Measurements from ENCODE around the gene FOSB. TPM values are rescaled to one million over a fixed set of nuclear protein-coding genes. Genes with fewer than 3 reads are reported as not detected.
A peak's percentile ranks its signal among the peaks of the same experiment; 100 is the strongest.

The FOSB gene
- total RNA-seq, 1 donor from 2014 or later, result 13.3 TPM

DNA sequence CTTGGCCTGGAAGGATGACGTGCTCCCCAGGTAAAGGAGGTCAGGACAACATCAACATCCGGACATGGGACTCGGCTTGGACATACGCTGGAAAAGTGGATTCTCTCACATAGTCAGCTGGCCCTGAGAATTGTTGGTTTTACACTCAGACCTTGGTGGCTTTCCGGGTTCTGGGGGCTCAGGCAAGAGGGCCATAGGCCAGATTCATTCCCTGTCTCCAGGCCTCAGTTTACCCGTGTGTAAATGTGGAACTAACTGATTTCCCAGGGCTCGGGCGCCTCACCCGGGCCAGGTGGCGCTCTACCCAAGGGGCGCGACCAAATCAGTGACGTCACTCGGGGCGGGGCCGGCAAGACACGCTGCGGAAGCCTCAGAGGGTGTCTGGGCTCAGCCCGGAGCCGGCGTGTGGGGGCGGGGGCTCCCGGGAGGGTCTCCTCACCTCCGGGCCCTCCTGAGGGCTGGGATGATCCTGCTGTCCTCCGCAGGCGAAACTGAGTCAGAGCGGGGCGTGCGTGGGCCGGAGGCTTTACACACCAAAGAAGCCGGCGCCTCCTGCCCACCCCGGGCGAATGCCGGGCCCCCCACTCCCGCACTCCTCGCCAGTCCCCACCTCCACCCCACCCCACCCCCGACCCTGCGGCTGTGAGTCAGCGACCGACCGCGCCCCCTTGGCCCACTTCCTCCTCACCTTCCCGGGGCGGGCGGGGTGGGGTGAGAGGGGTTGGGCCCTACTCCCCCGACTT, 38.6 kb downstream of the FOSB start:
- Histone ChIP-seq H3K27me3 (ENCODE audit: insufficient read depth, low read length) (no peaks in the 10 kb centered on the region), H3K4me3 (ENCODE audit: insufficient read depth, low read depth, low read length) (peak overlapping the region; percentile 99), H3K9me3 (ENCODE audit: insufficient read depth, low read depth, low read length) (no peaks in the 10 kb centered on the region), H4K20me1 (ENCODE audit: insufficient read depth, low read length) (peaks cover 24% of the 10 kb centered on the region), H3K4me1 (ENCODE audit: insufficient read depth, low read length) (peaks cover 23% of the 10 kb centered on the region), H2AFZ (ENCODE audit: low read depth, low read length) (peak overlapping the region; percentile 60), H3K79me2 (ENCODE audit: insufficient read depth, low read length) (peaks cover 45% of the 10 kb centered on the region), H3K9ac (ENCODE audit: low read length) (peak overlapping the region; percentile 92), H3K27ac (ENCODE audit: low read depth, low read length) (peak overlapping the region; percentile 87), H3K36me3 (ENCODE audit: insufficient read depth, low read length) (peaks cover 6% of the 10 kb centered on the region), H3K4me2 (ENCODE audit: low read length) (peak overlapping the region; percentile 100)
- Mint-ChIP-seq H3K36me3 (ENCODE audit: low read depth, unreplicated experiment) (peaks cover 6% of the 10 kb centered on the region), H3K4me3 (ENCODE audit: unreplicated experiment) (peak overlapping the region; percentile 93), H3K4me1 (ENCODE audit: low read depth, unreplicated experiment) (peaks cover 6% of the 10 kb centered on the region), H3K27me3 (ENCODE audit: low read depth, unreplicated experiment) (no peaks in the 10 kb centered on the region), H3K27ac (ENCODE audit: unreplicated experiment) (peak overlapping the region; percentile 91), H3K9me3 (ENCODE audit: unreplicated experiment) (no peaks in the 10 kb centered on the region)
- FAIRE-seq (no peak), DNase-seq (ENCODE audit: low read depth) (peak; percentile 81)
- no peak for TF ChIP-seq EZH2 (IDR thresholded peaks at IDR 0.05; ENCODE audit: insufficient read depth, low read length)
- TF ChIP-seq, protein P1, sequence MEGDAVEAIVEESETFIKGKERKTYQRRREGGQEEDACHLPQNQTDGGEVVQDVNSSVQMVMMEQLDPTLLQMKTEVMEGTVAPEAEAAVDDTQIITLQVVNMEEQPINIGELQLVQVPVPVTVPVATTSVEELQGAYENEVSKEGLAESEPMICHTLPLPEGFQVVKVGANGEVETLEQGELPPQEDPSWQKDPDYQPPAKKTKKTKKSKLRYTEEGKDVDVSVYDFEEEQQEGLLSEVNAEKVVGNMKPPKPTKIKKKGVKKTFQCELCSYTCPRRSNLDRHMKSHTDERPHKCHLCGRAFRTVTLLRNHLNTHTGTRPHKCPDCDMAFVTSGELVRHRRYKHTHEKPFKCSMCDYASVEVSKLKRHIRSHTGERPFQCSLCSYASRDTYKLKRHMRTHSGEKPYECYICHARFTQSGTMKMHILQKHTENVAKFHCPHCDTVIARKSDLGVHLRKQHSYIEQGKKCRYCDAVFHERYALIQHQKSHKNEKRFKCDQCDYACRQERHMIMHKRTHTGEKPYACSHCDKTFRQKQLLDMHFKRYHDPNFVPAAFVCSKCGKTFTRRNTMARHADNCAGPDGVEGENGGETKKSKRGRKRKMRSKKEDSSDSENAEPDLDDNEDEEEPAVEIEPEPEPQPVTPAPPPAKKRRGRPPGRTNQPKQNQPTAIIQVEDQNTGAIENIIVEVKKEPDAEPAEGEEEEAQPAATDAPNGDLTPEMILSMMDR (IDR thresholded peaks at IDR 0.05; ENCODE audit: insufficient read depth, low read depth, low read length), result peak; percentile 19

DNA sequence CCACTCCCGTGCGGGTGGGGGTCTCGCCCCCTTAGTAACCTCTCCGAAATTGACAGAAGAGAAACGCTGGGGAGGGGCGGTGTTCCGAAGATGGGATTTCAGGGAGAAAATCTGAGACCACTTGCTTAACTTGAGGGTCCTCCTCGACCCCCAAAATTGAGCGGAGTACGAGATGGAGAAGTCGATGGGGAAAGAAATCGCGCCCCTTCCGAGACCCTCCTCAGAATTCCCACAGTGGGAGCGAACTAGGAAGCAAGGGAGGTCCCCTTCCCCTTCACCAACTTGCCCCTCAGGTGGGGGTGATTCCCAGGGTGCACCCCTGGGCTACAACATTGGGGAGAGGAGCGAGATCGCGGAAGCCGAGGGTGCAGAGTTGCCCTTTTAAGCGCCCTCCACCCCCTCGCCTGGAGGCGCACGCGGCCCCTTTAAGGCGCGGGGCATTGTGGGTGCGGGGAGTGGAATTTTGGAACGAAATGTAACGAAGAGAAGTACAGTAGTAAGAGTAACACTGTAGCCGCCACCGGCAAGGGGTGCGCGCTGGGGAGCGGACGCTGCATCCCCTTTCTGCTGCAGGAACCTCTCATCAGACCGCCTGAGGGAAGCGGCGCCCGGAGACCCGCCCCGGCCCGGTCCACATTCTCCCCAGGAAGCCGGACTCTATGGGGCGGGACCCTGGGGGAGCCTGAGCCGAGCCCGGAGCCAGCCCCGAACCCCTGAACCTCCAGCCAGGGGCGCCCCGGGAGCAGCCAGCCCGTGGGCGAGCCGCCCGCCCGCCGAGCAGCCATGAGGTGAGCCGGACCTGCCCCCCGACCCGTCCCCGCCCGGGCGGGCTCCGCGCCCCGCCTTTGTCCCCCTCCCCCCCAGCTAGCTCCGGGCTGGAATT, 39.4 kb downstream of the FOSB start, which contains the start of gene VASP:
VASP (plus strand) TSS at position 491 of the 883 bp plus-strand sequence; CDS start at position 784, 293 bp downstream.
- no peaks in the 10 kb centered on the region for H3K27me3 ChIP-seq (ENCODE audit: insufficient read depth, low read length)
- peaks cover 6% of the 10 kb centered on the region for H3K36me3 Mint-ChIP-seq (ENCODE audit: low read depth, unreplicated experiment)
- H3K27ac Mint-ChIP-seq (ENCODE audit: unreplicated experiment), result peak within 1 kb of the TSS; percentile 91
- FAIRE-seq (no peak), DNase-seq (ENCODE audit: low read depth) (peak; percentile 72)
- peak within 1 kb of the TSS; percentile 98 for H3K4me3 Mint-ChIP-seq (ENCODE audit: unreplicated experiment)
- peaks cover 6% of the 10 kb centered on the region for H3K4me1 Mint-ChIP-seq (ENCODE audit: low read depth, unreplicated experiment)
- H4K20me1 ChIP-seq (ENCODE audit: insufficient read depth, low read length), result peaks cover 32% of the 10 kb centered on the region
- H3K4me3 ChIP-seq (ENCODE audit: insufficient read depth, low read depth, low read length), result peak within 1 kb of the TSS; percentile 99
- H3K9me3 Mint-ChIP-seq (ENCODE audit: unreplicated experiment), result no peaks in the 10 kb centered on the region
- H3K4me1 ChIP-seq (ENCODE audit: insufficient read depth, low read length), result peaks cover 23% of the 10 kb centered on the region
- no peaks in the 10 kb centered on the region for H3K27me3 Mint-ChIP-seq (ENCODE audit: low read depth, unreplicated experiment)
- no peak for TF ChIP-seq EZH2 (IDR thresholded peaks at IDR 0.05; ENCODE audit: insufficient read depth, low read length)
- TF ChIP-seq, protein P1 (IDR thresholded peaks at IDR 0.05; ENCODE audit: insufficient read depth, low read depth, low read length), result no peak
- H3K9ac ChIP-seq (ENCODE audit: low read length), result peak within 1 kb of the TSS; percentile 92
- peak within 1 kb of the TSS; percentile 87 for H3K27ac ChIP-seq (ENCODE audit: low read depth, low read length)
- H3K4me2 ChIP-seq (ENCODE audit: low read length), result peak within 1 kb of the TSS; percentile 100
- no peaks in the 10 kb centered on the region for H3K9me3 ChIP-seq (ENCODE audit: insufficient read depth, low read depth, low read length)
- peak within 1 kb of the TSS; percentile 91 for H2AFZ ChIP-seq (ENCODE audit: low read depth, low read length)
- H3K36me3 ChIP-seq (ENCODE audit: insufficient read depth, low read length), result peaks cover 8% of the 10 kb centered on the region
- peaks cover 54% of the 10 kb centered on the region for H3K79me2 ChIP-seq (ENCODE audit: insufficient read depth, low read length)
